GM12872 (cell line): Measurements from ENCODE around the gene ANKRD42.

ENCODE experiments used
- TF ChIP-seq, protein P1 (sequence below): IDR thresholded peaks from 3 replicates; pipeline ENCODE4 v1.5.1; 2011; ENCODE audit warnings: low read depth, mild to moderate bottlenecking, low read length, moderate library complexity; ENCODE audit not compliant: insufficient read depth

ANKRD42 gene

DNA sequence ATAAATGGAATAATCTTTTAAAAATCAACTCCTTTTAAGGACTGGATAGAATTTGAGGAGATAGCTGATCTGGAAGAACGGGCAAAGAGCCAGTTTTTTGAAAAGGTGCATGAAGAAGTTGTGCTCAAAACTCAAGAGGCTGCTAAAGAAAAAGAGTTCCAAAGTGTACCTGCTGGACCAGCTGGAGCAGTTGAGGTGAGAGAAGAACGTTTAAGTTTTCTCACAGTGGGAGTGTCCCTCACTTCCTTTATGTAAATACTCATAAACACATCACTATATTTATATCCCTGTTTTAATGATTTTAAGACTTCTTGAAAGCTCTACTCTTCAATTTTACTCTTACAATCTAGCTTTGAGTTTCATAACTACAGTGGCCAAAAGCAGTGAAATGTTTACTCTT, 11.7 kb upstream of the ANKRD42 start:
- TF ChIP-seq, protein P1, sequence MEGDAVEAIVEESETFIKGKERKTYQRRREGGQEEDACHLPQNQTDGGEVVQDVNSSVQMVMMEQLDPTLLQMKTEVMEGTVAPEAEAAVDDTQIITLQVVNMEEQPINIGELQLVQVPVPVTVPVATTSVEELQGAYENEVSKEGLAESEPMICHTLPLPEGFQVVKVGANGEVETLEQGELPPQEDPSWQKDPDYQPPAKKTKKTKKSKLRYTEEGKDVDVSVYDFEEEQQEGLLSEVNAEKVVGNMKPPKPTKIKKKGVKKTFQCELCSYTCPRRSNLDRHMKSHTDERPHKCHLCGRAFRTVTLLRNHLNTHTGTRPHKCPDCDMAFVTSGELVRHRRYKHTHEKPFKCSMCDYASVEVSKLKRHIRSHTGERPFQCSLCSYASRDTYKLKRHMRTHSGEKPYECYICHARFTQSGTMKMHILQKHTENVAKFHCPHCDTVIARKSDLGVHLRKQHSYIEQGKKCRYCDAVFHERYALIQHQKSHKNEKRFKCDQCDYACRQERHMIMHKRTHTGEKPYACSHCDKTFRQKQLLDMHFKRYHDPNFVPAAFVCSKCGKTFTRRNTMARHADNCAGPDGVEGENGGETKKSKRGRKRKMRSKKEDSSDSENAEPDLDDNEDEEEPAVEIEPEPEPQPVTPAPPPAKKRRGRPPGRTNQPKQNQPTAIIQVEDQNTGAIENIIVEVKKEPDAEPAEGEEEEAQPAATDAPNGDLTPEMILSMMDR: no peak

DNA sequence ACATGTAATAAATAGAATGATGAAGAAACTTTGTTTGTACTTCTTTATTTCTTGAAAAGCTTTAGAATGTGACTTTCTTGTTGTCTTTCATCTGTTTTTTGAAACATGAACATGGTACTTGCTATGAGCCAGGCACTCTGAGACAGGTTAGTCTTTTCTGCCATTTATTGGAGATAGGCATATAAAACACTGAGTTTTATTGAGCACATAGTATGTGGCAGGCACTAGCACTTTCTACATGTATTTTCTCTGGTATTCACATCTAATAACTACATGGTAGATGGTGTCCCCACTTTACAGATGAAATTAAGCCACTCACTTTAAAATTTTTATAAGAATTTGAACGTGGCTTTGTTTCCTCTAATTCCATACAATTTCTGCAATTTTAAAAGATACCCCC, 7.7 kb upstream of the ANKRD42 start:
- TF ChIP-seq, protein P1: no peak

DNA sequence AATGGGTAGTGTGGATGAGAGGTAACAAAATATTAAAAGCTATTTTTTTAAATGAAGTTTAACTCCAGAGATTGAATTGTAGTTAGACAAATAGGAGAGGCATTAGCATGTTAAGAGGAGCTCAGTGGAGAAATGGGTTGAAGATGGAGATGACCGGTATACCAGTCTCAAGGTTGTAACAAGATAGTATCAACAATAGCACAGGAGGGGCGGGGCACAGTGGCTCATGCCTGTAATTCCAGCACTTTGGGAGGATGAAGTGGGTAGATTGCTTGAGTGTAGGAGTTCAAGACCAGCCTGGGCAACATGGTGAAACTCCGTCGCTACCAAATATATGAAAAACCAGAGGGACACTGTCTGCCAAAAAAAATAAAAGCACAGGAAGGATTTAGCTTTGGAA, 6.0 kb upstream of the ANKRD42 start:
- TF ChIP-seq, protein P1: no peak

DNA sequence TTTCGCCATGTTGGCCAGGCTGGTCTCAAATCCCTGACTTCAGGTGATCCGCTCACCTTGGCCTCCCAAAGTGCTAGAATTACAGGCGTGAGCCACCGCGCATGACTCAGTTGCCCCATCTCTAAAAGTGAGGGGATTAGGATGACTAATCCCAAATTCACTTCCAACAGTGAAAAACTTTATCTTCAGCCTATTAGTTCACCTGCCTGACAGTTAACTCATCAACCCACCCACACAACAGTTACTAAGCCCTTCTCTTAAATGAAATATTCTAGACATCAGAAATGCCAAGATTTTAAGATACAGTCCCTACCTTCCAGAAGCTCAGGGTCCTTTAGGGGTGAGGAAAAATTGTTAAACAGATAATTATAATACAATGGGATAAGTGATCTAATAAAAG, 2.0 kb upstream of the ANKRD42 start:
- TF ChIP-seq, protein P1: no peak

DNA sequence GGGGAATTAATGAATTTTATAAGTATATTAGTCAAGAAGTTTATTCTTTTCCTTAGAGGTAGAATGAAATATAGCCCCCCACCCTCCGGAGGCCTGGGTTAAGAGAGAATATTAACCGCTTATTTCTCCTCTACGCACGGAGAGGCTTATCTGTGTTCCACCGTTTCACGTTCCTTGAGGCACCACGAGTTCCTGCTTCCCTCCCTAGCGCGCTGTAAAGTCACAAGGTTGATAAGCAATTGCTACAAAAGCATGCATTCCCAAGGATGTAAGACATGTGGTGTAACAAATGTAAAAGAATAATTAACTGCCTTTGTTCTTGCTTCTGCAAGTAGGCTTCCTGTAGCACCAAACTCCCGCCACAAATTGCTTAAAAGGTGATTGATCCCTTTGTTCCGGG, 1.5 kb upstream of the ANKRD42 start:
- TF ChIP-seq, protein P1: no peak

DNA sequence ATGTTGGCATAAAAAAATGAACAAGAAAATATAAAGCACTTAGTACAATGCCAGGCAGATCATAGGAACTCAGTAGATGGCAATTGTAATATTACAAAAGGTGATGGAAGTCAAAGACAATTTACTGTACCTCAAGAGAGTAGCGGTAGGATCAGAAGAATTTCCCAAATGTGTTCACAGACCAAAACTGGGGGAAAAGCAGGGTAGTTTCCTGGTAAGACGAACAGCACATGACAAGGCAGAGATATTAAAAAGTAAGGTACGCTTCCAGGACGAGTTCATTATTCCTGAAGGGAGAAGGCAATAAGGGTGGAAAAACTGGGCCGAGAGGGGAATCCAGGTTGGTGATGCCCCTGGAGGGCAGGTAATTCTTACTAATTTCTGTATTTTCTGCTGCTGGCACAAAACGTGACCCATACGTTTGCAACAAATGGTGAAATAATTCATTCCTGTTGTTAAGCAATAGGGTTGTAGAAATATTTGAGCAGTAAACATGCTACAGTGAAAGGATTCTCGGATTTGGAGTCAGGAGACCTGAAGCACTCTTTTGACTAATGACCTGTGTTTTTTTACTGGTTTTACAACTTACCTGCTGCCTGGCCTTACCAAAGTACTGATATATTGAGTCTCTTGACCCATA, 786 bp upstream of the ANKRD42 start:
- TF ChIP-seq, protein P1: no peak

DNA sequence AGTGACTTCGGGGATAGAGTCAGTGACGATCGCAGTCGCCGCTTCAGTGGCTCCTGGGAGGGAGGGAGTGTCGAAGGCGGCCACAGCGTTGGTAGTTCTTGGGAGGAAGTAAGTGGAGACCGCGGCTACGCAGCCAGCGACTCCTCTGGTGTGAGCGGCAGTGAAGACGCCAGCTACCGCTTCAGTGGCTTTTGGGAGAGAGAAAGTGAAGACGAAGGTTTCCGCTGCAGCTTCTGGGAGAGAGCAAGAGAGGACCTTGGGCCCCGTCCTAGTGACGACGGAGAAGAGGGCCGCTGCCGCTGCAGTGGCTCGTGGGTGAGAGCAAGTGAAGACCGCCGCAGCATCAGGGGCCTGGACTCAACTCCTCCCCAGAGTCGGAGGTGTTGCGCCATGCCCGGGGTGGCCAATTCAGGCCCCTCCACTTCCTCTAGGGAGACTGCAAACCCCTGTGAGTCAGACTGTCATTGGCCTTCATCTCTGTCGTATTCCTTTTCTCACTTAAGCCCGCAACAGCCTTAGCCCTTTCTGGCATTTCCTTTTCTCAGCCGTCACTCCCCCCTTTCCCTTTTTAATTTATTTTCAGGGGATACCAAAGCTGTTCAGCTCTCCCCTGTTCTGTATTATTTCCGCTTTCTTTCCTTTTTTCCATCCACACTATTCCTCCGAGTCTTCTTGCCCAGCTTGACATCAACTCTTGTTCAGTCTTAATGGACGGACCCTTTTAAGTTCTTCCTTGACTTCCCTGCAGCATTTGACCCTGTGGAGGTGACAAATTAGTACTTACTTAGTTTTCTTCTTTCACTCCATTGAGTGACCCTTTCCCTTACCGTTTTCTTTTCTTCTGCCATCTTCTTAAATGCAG, 1.0 kb downstream of the ANKRD42 start:
- TF ChIP-seq, protein P1: no peak
